HG03439 (cell line): ENCODE data around the gene PRCP.
A peak's percentile ranks its signal among the peaks of the same experiment; 100 is the strongest.

Experiments
- ATAC-seq: cut with Tn5 transposase; IDR thresholded peaks from one replicate; pipeline ENCODE4 v1.9.1; 2021; ENCODE audit warnings: mild to moderate bottlenecking, moderate library complexity; ENCODE audit not compliant: unreplicated experiment

Gene PRCP

GRCh38 chr11:82908311-82908710, 8.1 kb upstream of the PRCP start:
- no peak for ATAC-seq

- ATAC-seq: no peak
These were observed 7.1 kb upstream of the PRCP start for GRCh38 chr11:82907371-82907770.

- ATAC-seq: no peak
These were observed 6.7 kb upstream of the PRCP start for GRCh38 chr11:82906931-82907330.

GRCh38 chr11:82906236-82906635, 6.0 kb upstream of the PRCP start:
- no peak for ATAC-seq

GRCh38 chr11:82903843-82904586, 3.8 kb upstream of the PRCP start:
- ATAC-seq: no peak

GRCh38 chr11:82902880-82903279, 2.6 kb upstream of the PRCP start:
- no peak for ATAC-seq

- no peak for ATAC-seq
These were observed 1.8 kb upstream of the PRCP start for GRCh38 chr11:82901922-82902485.

GRCh38 chr11:82901165-82901921, 1.1 kb upstream of the PRCP start, which contains the start of gene DDIAS:
Gene DDIAS, plus strand, starts transcription at chr11:82901736. Its CDS starts 13,003 bp downstream, at chr11:82914739.
- ATAC-seq: peak; percentile 75

- peak; percentile 3 for ATAC-seq
These were observed 313 bp downstream of the PRCP start for GRCh38 chr11:82899957-82900276.

GRCh38 chr11:82899186-82899820, 927 bp downstream of the PRCP start:
- ATAC-seq: no peak

- ATAC-seq: no peak
These were observed 2.0 kb downstream of the PRCP start for GRCh38 chr11:82898241-82898640.

GRCh38 chr11:82896183-82896582, 4.0 kb downstream of the PRCP start:
- no peak for ATAC-seq

GRCh38 chr11:82895437-82896091, 4.7 kb downstream of the PRCP start:
- no peak for ATAC-seq

- ATAC-seq: no peak
These were observed 7.5 kb downstream of the PRCP start for GRCh38 chr11:82892611-82893169.

- no peak for ATAC-seq
These were observed 9.3 kb downstream of the PRCP start for GRCh38 chr11:82890936-82891335.

- ATAC-seq: no peak
These were observed 10.3 kb downstream of the PRCP start for GRCh38 chr11:82890002-82890341.

- ATAC-seq: no peak
These were observed 10.9 kb downstream of the PRCP start for GRCh38 chr11:82889133-82890001.

GRCh38 chr11:82883853-82884252, 16.4 kb downstream of the PRCP start:
- ATAC-seq: no peak

GRCh38 chr11:82874646-82875523, 25.3 kb downstream of the PRCP start:
- no peak for ATAC-seq
